EH (cell line): ENCODE data around the gene PRAME.

ENCODE experiments used
- DNase-seq: peaks from one replicate; pipeline ENCODE4 v3.0.0-alpha.2; 2015; ENCODE audit warnings: low read depth

PRAME gene

GRCh38 chr22:22579869-22580604 is 21.0 kb upstream of the PRAME start:
- DNase-seq: no peak

GRCh38 chr22:22578702-22579424 is 19.8 kb upstream of the PRAME start:
- DNase-seq: peak; percentile 59

- DNase-seq: no peak
Measured at GRCh38 chr22:22576989-22577427, 17.9 kb upstream of the PRAME start.

- DNase-seq: peak; percentile 54
Measured at GRCh38 chr22:22576244-22576988, 17.4 kb upstream of the PRAME start.

- no peak for DNase-seq
Measured at GRCh38 chr22:22574361-22574760, 15.3 kb upstream of the PRAME start.

GRCh38 chr22:22573047-22573889 is 14.2 kb upstream of the PRAME start:
- no peak for DNase-seq

- DNase-seq: no peak
Measured at GRCh38 chr22:22571862-22572261, 12.8 kb upstream of the PRAME start.

- DNase-seq: no peak
Measured at GRCh38 chr22:22571429-22571828, 12.4 kb upstream of the PRAME start.

- no peak for DNase-seq
Measured at GRCh38 chr22:22569218-22569617, 10.2 kb upstream of the PRAME start.

GRCh38 chr22:22565981-22566380 is 6.9 kb upstream of the PRAME start:
- peak; percentile 22 for DNase-seq

GRCh38 chr22:22558071-22558971 is 744 bp downstream of the PRAME start:
- DNase-seq: no peak

GRCh38 chr22:22556995-22557925 is 1.8 kb downstream of the PRAME start:
- no peak for DNase-seq

- DNase-seq: no peak
Measured at GRCh38 chr22:22556578-22556977, 2.5 kb downstream of the PRAME start.

GRCh38 chr22:22555596-22555995 is 3.5 kb downstream of the PRAME start:
- no peak for DNase-seq

- DNase-seq: no peak
Measured at GRCh38 chr22:22554587-22555284, 4.3 kb downstream of the PRAME start.

GRCh38 chr22:22553735-22554586 is 5.1 kb downstream of the PRAME start:
- DNase-seq: no peak

GRCh38 chr22:22553141-22553540 is 5.9 kb downstream of the PRAME start:
- no peak for DNase-seq

- peak; percentile 3 for DNase-seq
Measured at GRCh38 chr22:22552630-22553029, 6.4 kb downstream of the PRAME start.
